Measurements from ENCODE around the gene FRS3.

- no peak for TF ChIP-seq POLR2A (IDR thresholded peaks at IDR 0.05)
- no peak for TF ChIP-seq CTCF (IDR thresholded peaks at IDR 0.05)
These were observed 43.4 kb downstream of the FRS3 start for GRCh38 chr6:41736186-41736733.

All from tibial nerve (tissue), 3 donors.